PC-9 (cell line): ENCODE measurements around the gene SPEM2.

ENCODE experiments used
- EZH2 ChIP-seq: fragments of 200-600 bp; sonication (generic); IDR thresholded peaks from 2 replicates; pipeline ENCODE4 v1.8.0; 2017; ENCODE audit warnings: antibody characterized with exemption, low read depth
- TF ChIP-seq, protein P1 (sequence below): fragments of 200-600 bp; sonication (generic); conservative IDR thresholded peaks from 2 replicates; pipeline ENCODE4 v1.6.1; 2017; ENCODE audit warnings: mixed run types, antibody characterized with exemption, mild to moderate bottlenecking, moderate library complexity

DNA sequence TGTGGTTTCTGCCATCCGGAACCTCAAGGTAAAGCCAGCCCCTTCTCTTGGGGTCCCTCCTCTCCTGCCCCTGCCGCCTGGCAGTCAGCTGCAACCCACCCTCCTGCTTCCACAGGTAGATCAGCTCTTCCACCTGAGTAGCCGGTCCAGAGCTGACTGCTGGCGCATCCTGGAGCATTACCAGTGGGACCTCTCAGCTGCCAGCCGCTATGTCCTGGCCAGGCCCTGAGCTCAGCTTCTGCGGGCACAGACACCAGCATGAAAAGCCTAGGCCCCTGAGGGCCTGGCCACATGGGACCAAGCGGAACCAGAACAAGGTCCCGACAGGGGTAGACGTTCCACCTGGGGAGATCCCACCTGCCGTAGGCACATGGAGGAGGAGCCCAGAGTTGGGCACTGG is 36.6 kb upstream of the SPEM2 start:
- TF ChIP-seq, protein P1, sequence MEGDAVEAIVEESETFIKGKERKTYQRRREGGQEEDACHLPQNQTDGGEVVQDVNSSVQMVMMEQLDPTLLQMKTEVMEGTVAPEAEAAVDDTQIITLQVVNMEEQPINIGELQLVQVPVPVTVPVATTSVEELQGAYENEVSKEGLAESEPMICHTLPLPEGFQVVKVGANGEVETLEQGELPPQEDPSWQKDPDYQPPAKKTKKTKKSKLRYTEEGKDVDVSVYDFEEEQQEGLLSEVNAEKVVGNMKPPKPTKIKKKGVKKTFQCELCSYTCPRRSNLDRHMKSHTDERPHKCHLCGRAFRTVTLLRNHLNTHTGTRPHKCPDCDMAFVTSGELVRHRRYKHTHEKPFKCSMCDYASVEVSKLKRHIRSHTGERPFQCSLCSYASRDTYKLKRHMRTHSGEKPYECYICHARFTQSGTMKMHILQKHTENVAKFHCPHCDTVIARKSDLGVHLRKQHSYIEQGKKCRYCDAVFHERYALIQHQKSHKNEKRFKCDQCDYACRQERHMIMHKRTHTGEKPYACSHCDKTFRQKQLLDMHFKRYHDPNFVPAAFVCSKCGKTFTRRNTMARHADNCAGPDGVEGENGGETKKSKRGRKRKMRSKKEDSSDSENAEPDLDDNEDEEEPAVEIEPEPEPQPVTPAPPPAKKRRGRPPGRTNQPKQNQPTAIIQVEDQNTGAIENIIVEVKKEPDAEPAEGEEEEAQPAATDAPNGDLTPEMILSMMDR: no peak
- no peak for TF ChIP-seq EZH2
